Measurements from ENCODE around the gene RHPN2. TPM values are rescaled to one million over a fixed set of nuclear protein-coding genes. Genes with fewer than 3 reads are reported as not detected.

The RHPN2 gene
- polyA plus RNA-seq (ENCODE audit: low read depth in 6 of 6) = 1 to 10 TPM; 2.0 to 6.9 (median 5.1) TPM

DNA sequence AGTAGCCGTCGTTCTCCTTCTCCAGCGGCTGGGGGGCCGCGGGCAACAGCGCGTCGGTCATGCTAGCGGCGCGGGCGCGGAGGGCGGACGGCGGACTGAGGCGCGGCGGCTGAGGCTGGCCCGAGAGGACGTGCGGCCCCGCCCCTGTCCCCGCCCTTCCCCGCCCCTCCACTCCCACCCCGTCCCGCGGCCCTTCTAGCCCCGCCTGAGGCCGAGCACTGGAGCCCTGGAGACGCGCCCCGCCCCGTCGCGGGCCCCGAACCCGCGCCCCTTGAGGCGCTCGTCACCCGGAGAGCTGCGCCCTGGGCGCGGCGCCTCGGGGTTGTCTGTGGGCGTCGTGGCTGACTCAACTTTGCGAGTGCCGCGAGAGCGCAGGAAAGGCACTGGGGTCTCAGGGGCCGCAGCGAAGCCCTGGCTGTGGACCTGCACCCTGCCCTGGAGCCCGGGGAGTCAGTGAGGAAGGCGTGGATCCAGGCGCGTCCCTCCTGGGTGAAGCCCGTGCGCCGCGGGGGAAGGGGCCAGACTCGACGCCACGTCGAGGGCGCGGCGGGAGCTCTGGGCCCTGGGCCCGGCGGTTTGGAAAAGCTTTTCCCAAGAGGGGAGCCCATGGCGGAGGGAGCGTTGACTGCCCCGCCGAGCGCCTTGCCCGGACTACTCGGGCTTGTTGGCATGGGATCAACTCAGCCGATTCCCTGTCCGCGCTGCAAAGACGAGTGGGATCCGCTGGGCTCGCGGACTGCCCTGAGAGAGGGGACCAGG, at the start of gene RHPN2:
RHPN2 (minus strand) TSS at position 97 of the 759 bp plus-strand sequence; CDS start at position 61, 36 bp downstream.
- peak; percentile 70 to 72 for ATAC-seq (ENCODE audit: low read depth in 2 of 2)
- peaks cover 4 to 19% (median 11%) of the 10 kb centered on the region in 3 donors for H3K4me1 Mint-ChIP-seq
- H3K36me3 Mint-ChIP-seq = no peaks in the 10 kb centered on the region
- peaks cover 0 to 32% (median 10%) of the 10 kb centered on the region in 3 donors for H3K27me3 Mint-ChIP-seq
- peak within 1 kb of the TSS; percentile 79 to 93 (median 86) for H3K4me3 Mint-ChIP-seq
- H3K27ac Mint-ChIP-seq = peak within 1 kb of the TSS in 2 of 6 donors; percentile 83 to 84
- H3K9me3 Mint-ChIP-seq = peaks cover 0 to 3% (median 0%) of the 10 kb centered on the region in 7 donors
- DNase-seq = peak; percentile 33

- Mint-ChIP-seq H3K4me1 (no peaks in the 10 kb centered on the region), H3K9me3 (peaks cover 0 to 4% (median 0%) of the 10 kb centered on the region in 7 donors), H3K27ac (peak overlapping the region in 1 of 6 donors; percentile 81), H3K4me3 (no peak overlapping the region), H3K36me3 (peaks cover 18 to 44% of the 10 kb centered on the region in 2 donors), H3K27me3 (no peaks in the 10 kb centered on the region)
- no peak for DNase-seq
- ATAC-seq (ENCODE audit: low read depth in 2 of 2) = no peak
Observed at GRCh38 chr19:33114312-33114711, 49.6 kb upstream of the RHPN2 start.

DNA sequence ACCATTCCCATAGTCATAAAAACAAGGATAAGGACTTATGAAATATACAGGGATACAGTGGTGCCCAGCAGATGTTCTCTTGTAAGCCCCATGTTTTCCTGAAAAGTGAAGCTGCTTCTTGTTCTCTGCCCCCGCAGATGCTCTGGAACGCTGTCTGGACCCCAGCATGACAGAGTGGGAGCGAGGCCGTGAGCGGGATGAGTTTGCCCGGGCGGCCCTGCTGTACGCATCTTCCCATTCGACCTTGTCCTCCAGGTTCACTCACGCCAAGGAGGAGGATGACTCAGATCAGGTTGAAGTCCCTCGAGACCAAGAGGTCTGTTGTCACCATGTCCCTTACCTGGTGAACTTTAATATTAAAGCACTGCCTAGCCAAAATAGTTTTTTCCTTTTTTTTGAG, 46.9 kb upstream of the RHPN2 start:
- no peak overlapping the region for H3K4me3 Mint-ChIP-seq
- H3K36me3 Mint-ChIP-seq = peaks cover 27 to 38% of the 10 kb centered on the region in 2 donors
- no peak for DNase-seq
- H3K27ac Mint-ChIP-seq = peak overlapping the region in 1 of 6 donors; percentile 70
- H3K9me3 Mint-ChIP-seq = peaks cover 0 to 4% (median 0%) of the 10 kb centered on the region in 7 donors
- H3K4me1 Mint-ChIP-seq = no peaks in the 10 kb centered on the region
- no peak for ATAC-seq (ENCODE audit: low read depth in 2 of 2)
- H3K27me3 Mint-ChIP-seq = no peaks in the 10 kb centered on the region

GRCh38 chr19:33110137-33110910, 45.6 kb upstream of the RHPN2 start:
- no peak for DNase-seq
- Mint-ChIP-seq H3K9me3 (no peaks in the 10 kb centered on the region), H3K27me3 (no peaks in the 10 kb centered on the region), H3K27ac (no peak overlapping the region), H3K4me1 (no peaks in the 10 kb centered on the region), H3K36me3 (peaks cover 19 to 35% of the 10 kb centered on the region in 2 donors), H3K4me3 (no peak overlapping the region)
- no peak for ATAC-seq (ENCODE audit: low read depth in 2 of 2)

GRCh38 chr19:33108161-33108560, 43.5 kb upstream of the RHPN2 start:
- ATAC-seq (ENCODE audit: low read depth in 2 of 2) (no peak), DNase-seq (no peak)
- Mint-ChIP-seq H3K4me3 (no peak overlapping the region), H3K27ac (no peak overlapping the region), H3K4me1 (no peaks in the 10 kb centered on the region), H3K27me3 (no peaks in the 10 kb centered on the region), H3K36me3 (peaks cover 29 to 30% of the 10 kb centered on the region in 2 donors), H3K9me3 (no peaks in the 10 kb centered on the region)

- Mint-ChIP-seq H3K4me3 (no peak overlapping the region), H3K9me3 (no peaks in the 10 kb centered on the region), H3K27ac (no peak overlapping the region), H3K36me3 (peaks cover 26 to 28% of the 10 kb centered on the region in 2 donors), H3K4me1 (no peaks in the 10 kb centered on the region), H3K27me3 (no peaks in the 10 kb centered on the region)
- DNase-seq (no peak), ATAC-seq (ENCODE audit: low read depth in 2 of 2) (no peak)
Observed at GRCh38 chr19:33102893-33103292, 38.2 kb upstream of the RHPN2 start.

DNA sequence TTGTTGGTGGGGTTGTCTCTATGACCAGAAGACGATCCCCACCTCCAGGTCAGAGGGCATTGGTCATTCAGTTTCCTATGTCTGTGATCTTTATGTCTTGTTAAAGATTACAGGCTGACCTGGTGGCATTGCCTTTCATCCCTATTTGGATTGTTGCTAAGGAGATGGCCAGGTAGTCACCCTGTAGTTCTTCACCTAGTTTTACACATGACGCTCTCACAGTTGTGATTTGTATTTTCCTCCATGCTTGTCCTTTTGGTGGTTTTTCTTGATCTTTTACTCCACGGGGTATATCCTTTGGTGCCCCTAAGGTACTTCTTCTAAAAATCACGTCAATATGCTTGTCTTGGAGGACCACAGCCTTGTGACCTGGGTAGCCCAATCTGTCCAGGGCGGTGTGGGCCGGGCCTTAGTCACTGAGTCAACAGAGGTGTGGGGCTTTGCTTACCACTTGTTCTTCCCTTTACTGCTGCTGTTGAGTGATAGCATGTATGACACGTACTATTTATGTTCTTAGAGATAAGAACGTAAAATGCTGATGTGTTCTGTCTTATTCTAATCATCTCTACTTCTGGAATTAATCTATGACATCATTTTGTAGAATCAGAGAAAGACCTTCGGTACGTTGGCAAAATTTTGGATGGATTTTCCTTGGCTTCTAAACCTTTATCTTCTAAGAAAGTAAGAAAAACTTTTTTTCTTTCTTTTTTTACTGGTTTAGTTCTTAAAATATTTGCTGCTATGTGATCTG, 36.4 kb upstream of the RHPN2 start:
- no peak for DNase-seq
- Mint-ChIP-seq H3K36me3 (peaks cover 31 to 36% of the 10 kb centered on the region in 2 donors), H3K27ac (no peak overlapping the region), H3K9me3 (no peaks in the 10 kb centered on the region), H3K4me1 (peaks cover 0 to 3% (median 0%) of the 10 kb centered on the region in 3 donors), H3K27me3 (no peaks in the 10 kb centered on the region), H3K4me3 (no peak overlapping the region)
- ATAC-seq (ENCODE audit: low read depth in 2 of 2) = no peak

DNA sequence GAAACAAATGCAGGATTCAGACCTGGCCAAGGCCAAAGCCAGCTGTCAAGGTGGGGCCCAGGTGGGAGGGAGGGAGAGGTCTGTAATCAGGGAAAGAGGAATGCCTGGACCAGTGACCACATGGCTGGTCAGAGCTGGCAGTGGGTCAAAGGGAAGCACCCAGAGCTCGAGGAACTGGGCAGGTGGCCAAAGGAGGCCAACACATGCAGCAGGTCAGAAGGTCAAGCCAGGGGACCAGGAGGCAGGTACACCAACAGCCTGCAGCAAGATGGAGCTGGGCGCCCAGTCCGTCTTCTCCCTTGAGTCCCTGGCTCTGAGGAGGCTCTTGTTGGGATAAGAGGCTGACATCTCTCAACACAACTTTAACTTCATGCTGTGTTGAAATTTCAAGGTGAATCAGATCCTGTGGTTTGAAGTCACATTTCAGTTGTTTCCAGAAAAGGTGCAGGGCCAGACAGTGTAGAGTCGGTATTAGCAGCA, 33.4 kb upstream of the RHPN2 start:
- Mint-ChIP-seq H3K9me3 (no peaks in the 10 kb centered on the region), H3K4me1 (peaks cover 0 to 3% (median 0%) of the 10 kb centered on the region in 3 donors), H3K36me3 (peaks cover 29 to 37% of the 10 kb centered on the region in 2 donors), H3K27ac (no peak overlapping the region), H3K4me3 (no peak overlapping the region), H3K27me3 (no peaks in the 10 kb centered on the region)
- ATAC-seq (ENCODE audit: low read depth in 2 of 2) (no peak), DNase-seq (no peak)

GRCh38 chr19:33096005-33096404, 31.3 kb upstream of the RHPN2 start:
- Mint-ChIP-seq H3K27me3 (no peaks in the 10 kb centered on the region), H3K4me1 (peaks cover 0 to 3% (median 0%) of the 10 kb centered on the region in 3 donors), H3K36me3 (peaks cover 21 to 32% of the 10 kb centered on the region in 2 donors), H3K27ac (no peak overlapping the region), H3K4me3 (peak overlapping the region in 1 of 8 donors; percentile 36), H3K9me3 (no peaks in the 10 kb centered on the region)
- ATAC-seq (ENCODE audit: low read depth in 2 of 2) (no peak), DNase-seq (no peak)

GRCh38 chr19:33094436-33095067, 29.9 kb upstream of the RHPN2 start:
- no peaks in the 10 kb centered on the region for H3K27me3 Mint-ChIP-seq
- no peak for ATAC-seq (ENCODE audit: low read depth in 2 of 2)
- H3K9me3 Mint-ChIP-seq = no peaks in the 10 kb centered on the region
- no peak overlapping the region for H3K27ac Mint-ChIP-seq
- peaks cover 0 to 3% (median 0%) of the 10 kb centered on the region in 3 donors for H3K4me1 Mint-ChIP-seq
- peaks cover 26 to 41% of the 10 kb centered on the region in 2 donors for H3K36me3 Mint-ChIP-seq
- H3K4me3 Mint-ChIP-seq = no peak overlapping the region
- DNase-seq = no peak

- peaks cover 33 to 43% of the 10 kb centered on the region in 2 donors for H3K36me3 Mint-ChIP-seq
Observed at GRCh38 chr19:33093420-33094210, 28.9 kb upstream of the RHPN2 start.

GRCh38 chr19:33090179-33090578, 25.5 kb upstream of the RHPN2 start:
- ATAC-seq (ENCODE audit: low read depth in 2 of 2) = no peak
- no peak for DNase-seq
- H3K9me3 Mint-ChIP-seq = no peaks in the 10 kb centered on the region
- H3K36me3 Mint-ChIP-seq = peaks cover 21 to 26% of the 10 kb centered on the region in 2 donors
- H3K4me1 Mint-ChIP-seq = no peaks in the 10 kb centered on the region
- H3K27ac Mint-ChIP-seq = no peak overlapping the region
- H3K4me3 Mint-ChIP-seq = no peak overlapping the region
- no peaks in the 10 kb centered on the region for H3K27me3 Mint-ChIP-seq

More at GRCh38 chr19:33093420-33094210, 28.9 kb upstream of the RHPN2 start:
- ATAC-seq (ENCODE audit: low read depth in 2 of 2) (no peak), DNase-seq (no peak)
- Mint-ChIP-seq H3K27me3 (no peaks in the 10 kb centered on the region), H3K4me3 (no peak overlapping the region), H3K4me1 (peaks cover 0 to 3% (median 0%) of the 10 kb centered on the region in 3 donors), H3K9me3 (no peaks in the 10 kb centered on the region), H3K27ac (no peak overlapping the region)

Data from naive B cell (primary cell).